GM23338 (cell line): ENCODE results near the gene HSPG2. TPM values are rescaled to one million over a fixed set of nuclear protein-coding genes. Genes with fewer than 3 reads are reported as not detected.

Source experiments
- ATAC-seq: fragments of 200-7000 bp; cut with Tn5 transposase; 3 replicates; pipeline ENCODE4 v1.9.1; 2020
- DNase-seq: peaks from one replicate; pipeline ENCODE4 v3.0.0-alpha.2; 2015; ENCODE audit warnings: low spot score
- H2AFZ ChIP-seq: fragments of 200-600 bp; sonication (generic); 2 replicates; pipeline ENCODE4 v1.8.0; 2016; ENCODE audit warnings: antibody characterized with exemption, mild to moderate bottlenecking, moderate library complexity
- H3F3A ChIP-seq: fragments of 200-600 bp; sonication (generic); replicated peaks from 2 replicates; pipeline ENCODE4 v1.8.0; 2017; ENCODE audit warnings: antibody characterized with exemption, mixed run types, low read depth
- H3K27ac ChIP-seq: fragments of 200-600 bp; sonication (generic); 2 replicates; pipeline ENCODE4 v1.6.1; 2016; ENCODE audit warnings: low read depth
- H3K27me3 ChIP-seq: fragments of 200-600 bp; sonication (generic); 2 replicates; pipeline ENCODE4 v1.8.0; 2016; ENCODE audit warnings: mild to moderate bottlenecking, mixed run types, moderate library complexity; ENCODE audit not compliant: insufficient read depth
- H3K36me3 ChIP-seq: fragments of 200-600 bp; sonication (generic); 2 replicates; pipeline ENCODE4 v1.8.0; 2016; ENCODE audit warnings: mild to moderate bottlenecking; ENCODE audit not compliant: insufficient read depth
- H3K4me1 ChIP-seq: fragments of 200-600 bp; sonication (generic); 2 replicates; pipeline ENCODE4 v1.8.0; 2016; ENCODE audit warnings: mild to moderate bottlenecking, moderate library complexity; ENCODE audit not compliant: insufficient read depth
- H3K4me2 ChIP-seq: fragments of 200-600 bp; sonication (generic); 2 replicates; pipeline ENCODE4 v1.7.1; 2017; ENCODE audit warnings: mixed run types
- H3K4me3 ChIP-seq: fragments of 200-600 bp; sonication (generic); 2 replicates; pipeline ENCODE4 v1.6.1; 2016; ENCODE audit warnings: mixed run types
- H3K79me2 ChIP-seq: fragments of 200-600 bp; sonication (generic); replicated peaks from 2 replicates; pipeline ENCODE4 v1.8.0; 2017; ENCODE audit warnings: mild to moderate bottlenecking; ENCODE audit not compliant: insufficient read depth
- H3K9me2 ChIP-seq: fragments of 200-600 bp; sonication (generic); 2 replicates; pipeline ENCODE4 v1.8.0; 2017; ENCODE audit not compliant: insufficient read depth
- H4K20me1 ChIP-seq: fragments of 200-600 bp; sonication (generic); replicated peaks from 2 replicates; pipeline ENCODE4 v1.8.0; 2017; ENCODE audit warnings: mild to moderate bottlenecking; ENCODE audit not compliant: insufficient read depth
- H3K27ac Mint-ChIP-seq: 2 replicates; pipeline ENCODE4 v1.8.0; 2020; ENCODE audit warnings: inconsistent platforms, mild to moderate bottlenecking, moderate library complexity, mixed read lengths
- H3K27me3 Mint-ChIP-seq: 3 replicates; pipeline ENCODE4 v1.8.0; 2022; ENCODE audit warnings: low read depth, mild to moderate bottlenecking, moderate library complexity, mixed read lengths, inconsistent platforms; ENCODE audit not compliant: insufficient read depth, poor library complexity
- H3K36me3 Mint-ChIP-seq: 3 replicates; pipeline ENCODE4 v1.8.0; 2021; ENCODE audit warnings: low read depth, mild to moderate bottlenecking, inconsistent platforms, moderate library complexity, mixed read lengths
- H3K4me1 Mint-ChIP-seq: 3 replicates; pipeline ENCODE4 v1.8.0; 2020; ENCODE audit warnings: mild to moderate bottlenecking, inconsistent platforms, mixed read lengths
- H3K4me3 Mint-ChIP-seq: 3 replicates; pipeline ENCODE4 v1.8.0; 2021; ENCODE audit warnings: moderate library complexity, mild to moderate bottlenecking, inconsistent platforms, mixed read lengths
- H3K9me3 Mint-ChIP-seq: 3 replicates; pipeline ENCODE4 v1.8.0; 2020; ENCODE audit warnings: moderate library complexity, mild to moderate bottlenecking, inconsistent platforms, mixed read lengths
- EZH2phosphoT487 ChIP-seq: fragments of 200-600 bp; sonication (generic); IDR thresholded peaks from one replicate; pipeline ENCODE4 v1.8.1; 2018; ENCODE audit warnings: antibody characterized with exemption; ENCODE audit not compliant: unreplicated experiment
- JUNB ChIP-seq: IDR thresholded peaks from one replicate; pipeline ENCODE4 v1.6.1; 2016; ENCODE audit warnings: antibody characterized with exemption; ENCODE audit not compliant: unreplicated experiment
- NANOG ChIP-seq: IDR thresholded peaks from 2 replicates; pipeline ENCODE4 v1.6.1; 2016; ENCODE audit warnings: antibody characterized with exemption, borderline replicate concordance
- POLR2AphosphoS5 ChIP-seq: IDR thresholded peaks from 2 replicates; pipeline ENCODE4 v1.6.1; 2016; ENCODE audit warnings: antibody characterized with exemption, low read depth
- REST ChIP-seq: IDR thresholded peaks from one replicate; pipeline ENCODE4 v1.6.1; 2018; ENCODE audit warnings: antibody characterized with exemption; ENCODE audit not compliant: unreplicated experiment
- STAT1 ChIP-seq: IDR thresholded peaks from one replicate; pipeline ENCODE4 v1.6.1; 2016; ENCODE audit warnings: antibody characterized with exemption; ENCODE audit not compliant: unreplicated experiment
- ZNF331 ChIP-seq: fragments of 250-450 bp; sonication (Bioruptor Pico); IDR thresholded peaks from 2 replicates; pipeline ENCODE4 v1.5.0; 2020; ENCODE audit warnings: low read depth, mild to moderate bottlenecking, moderate library complexity
- ZNF462 ChIP-seq: fragments of 250-450 bp; sonication (Bioruptor Pico); IDR thresholded peaks from 2 replicates; pipeline ENCODE4 v1.5.0; 2020; ENCODE audit warnings: mild to moderate bottlenecking, moderate library complexity
- polyA plus RNA-seq: library from polyadenylated mRNA; unstranded; fragments of >200 nt; fragmentation: Nextera tagmentation; extraction: Ambion mirVana; gene quantifications from 2 replicates; pipeline ENCODE4 v1.2.1, GENCODE V29; 2016
- total RNA-seq: library from RNA; depleted of rRNA; stranded (reverse); fragments of >200 nt; shearing (Covaris generic); gene quantifications from 2 replicates; pipeline ENCODE4 v1.2.3, GENCODE V29; 2014

The HSPG2 gene
- total and polyA plus RNA-seq, 2 experiments from 2014 or later = 14.9 to 70.8 TPM

- Mint-ChIP-seq H3K27ac (0 out of 2 replicates have a peak overlapping the region, but pooled peaks have one; percentile 0), H3K9me3 (no peaks in the 10 kb centered on the region), H3K4me1 (peaks cover 40% of the 10 kb centered on the region), H3K4me3 (no peak overlapping the region), H3K36me3 (peaks cover 7% of the 10 kb centered on the region; the same call in 2 of the 3 replicates), H3K27me3 (peaks cover 17% of the 10 kb centered on the region)
- no peak overlapping the region for H3K27ac ChIP-seq
- DNase-seq (no peak), ATAC-seq (no peak)
- no peak overlapping the region for H3K4me3 ChIP-seq
- H3K4me2 ChIP-seq = no peak overlapping the region
- no peaks in the 10 kb centered on the region for H3K9me2 ChIP-seq
- H4K20me1 ChIP-seq = no peaks in the 10 kb centered on the region; the same call in 1 of the 2 replicates
- H3K4me1 ChIP-seq = peaks cover 26% of the 10 kb centered on the region
- no peaks in the 10 kb centered on the region for H3K36me3 ChIP-seq
- peaks cover 16% of the 10 kb centered on the region for H3K79me2 ChIP-seq
- H3K27me3 ChIP-seq = no peaks in the 10 kb centered on the region
- H3F3A ChIP-seq = 0 out of 2 replicates have a peak, but pooled peaks cover 5% of the 10 kb centered on the region
- H2AFZ ChIP-seq = no peak overlapping the region
- no peak for TF ChIP-seq REST
- no peak for TF ChIP-seq ZNF462 (CRISPR knock-in tag)
- no peak for TF ChIP-seq POLR2AphosphoS5
- no peak for TF ChIP-seq EZH2phosphoT487
- no peak for TF ChIP-seq ZNF331 (CRISPR knock-in tag)
- TF ChIP-seq NANOG = no peak
- TF ChIP-seq STAT1 = no peak
- no peak for TF ChIP-seq JUNB
These were observed 12.6 kb downstream of the HSPG2 start for GRCh38 chr1:21924503-21925005.
